Epithelial cell of prostate (primary cell): ENCODE data around the gene PI4KA.

ENCODE experiments used
- DNase-seq: peaks from one replicate; pipeline ENCODE4 v3.0.0-alpha.2; 2011; ENCODE audit warnings: low read depth, low spot score
- H3K27ac ChIP-seq: fragments of 450-650 bp; 2 replicates; pipeline ENCODE4 v1.5.1; 2017; ENCODE audit warnings: mild to moderate bottlenecking

The PI4KA gene

DNA sequence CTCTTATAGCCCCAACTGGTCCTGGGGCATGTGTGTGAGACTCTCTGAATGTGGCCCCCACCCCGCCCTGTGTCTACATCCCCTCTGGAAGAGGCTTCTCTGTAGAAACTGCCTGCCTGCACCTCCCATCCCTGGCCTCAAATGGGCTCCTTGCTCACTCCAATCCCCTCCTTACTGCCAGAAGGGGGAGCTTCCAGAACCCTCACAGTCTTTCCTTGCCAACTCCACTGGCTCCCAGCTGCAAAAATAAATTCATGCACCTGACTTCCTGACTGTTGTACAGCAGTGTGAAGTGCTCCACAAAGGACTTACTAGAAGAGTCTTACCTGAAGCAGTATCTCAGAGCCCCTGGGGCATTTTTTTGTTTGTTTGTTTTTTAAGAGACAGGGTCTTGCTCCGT is 99.9 kb downstream of the PI4KA start:
- H3K27ac ChIP-seq = no peak overlapping the region
- no peak for DNase-seq

GRCh38 chr22:20756846-20757245 is 101.8 kb downstream of the PI4KA start:
- H3K27ac ChIP-seq = no peak overlapping the region
- DNase-seq = no peak

DNA sequence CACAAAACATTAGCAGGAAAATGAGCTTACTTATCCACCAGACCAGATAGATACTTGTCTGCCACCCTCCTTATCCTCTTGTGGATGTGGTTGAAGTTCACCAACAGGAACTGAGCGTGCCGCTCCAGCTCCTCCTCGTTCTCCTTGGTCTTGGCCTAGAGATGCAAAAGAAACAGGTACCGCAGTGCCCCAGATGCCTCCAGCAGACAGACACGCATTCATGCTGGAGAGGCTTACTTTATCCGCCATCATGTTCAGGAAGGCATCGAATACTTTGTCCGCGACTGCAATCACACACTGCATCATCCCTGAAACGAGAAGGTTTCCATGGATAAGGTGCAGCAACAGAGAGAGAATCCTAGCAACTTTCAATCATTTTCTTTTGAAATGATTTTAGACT is 105.7 kb downstream of the PI4KA start:
- H3K27ac ChIP-seq = no peak overlapping the region
- DNase-seq = no peak

- no peak for DNase-seq
- H3K27ac ChIP-seq = no peak overlapping the region
Observed at GRCh38 chr22:20752104-20752741, 106.4 kb downstream of the PI4KA start.

DNA sequence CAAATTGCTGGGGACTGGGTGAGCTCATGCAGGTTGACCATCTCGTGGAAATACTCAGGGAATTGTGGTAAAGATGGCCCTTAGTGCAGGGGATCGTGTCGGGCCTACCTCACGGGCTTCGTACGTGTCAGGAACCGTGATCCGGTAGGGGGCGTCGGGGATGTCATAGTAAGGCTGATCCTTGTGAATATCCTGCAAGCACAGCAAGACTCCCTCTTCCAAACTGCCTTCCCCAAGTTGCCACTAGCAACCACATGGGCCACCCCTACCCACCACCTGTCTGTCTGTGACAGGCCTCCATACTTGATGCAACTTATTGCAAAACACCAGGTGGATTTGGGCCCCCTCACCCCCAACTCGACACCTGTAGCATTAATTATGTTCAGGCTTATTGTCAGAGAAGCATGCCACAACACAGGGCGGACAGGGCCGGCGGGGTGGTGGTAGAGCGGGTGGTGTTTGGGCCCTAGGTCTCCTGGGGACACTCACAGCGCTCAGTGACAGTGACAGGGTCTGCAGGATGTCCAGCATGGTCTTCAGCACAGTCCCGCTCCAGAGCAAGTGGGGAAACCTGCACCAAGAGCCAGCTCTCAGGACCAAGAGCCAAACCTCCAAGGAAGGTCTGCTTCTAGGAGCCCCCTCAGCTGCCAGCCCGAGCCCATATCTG is 107.3 kb downstream of the PI4KA start:
- no peak for DNase-seq
- no peak overlapping the region for H3K27ac ChIP-seq

GRCh38 chr22:20750461-20751184 is 108.0 kb downstream of the PI4KA start:
- no peak overlapping the region for H3K27ac ChIP-seq
- DNase-seq = peak; percentile 48

- no peak overlapping the region for H3K27ac ChIP-seq
- DNase-seq = no peak
Observed at GRCh38 chr22:20749453-20749852, 109.2 kb downstream of the PI4KA start.

GRCh38 chr22:20748731-20749428 is 109.7 kb downstream of the PI4KA start:
- DNase-seq = no peak
- no peak overlapping the region for H3K27ac ChIP-seq

DNA sequence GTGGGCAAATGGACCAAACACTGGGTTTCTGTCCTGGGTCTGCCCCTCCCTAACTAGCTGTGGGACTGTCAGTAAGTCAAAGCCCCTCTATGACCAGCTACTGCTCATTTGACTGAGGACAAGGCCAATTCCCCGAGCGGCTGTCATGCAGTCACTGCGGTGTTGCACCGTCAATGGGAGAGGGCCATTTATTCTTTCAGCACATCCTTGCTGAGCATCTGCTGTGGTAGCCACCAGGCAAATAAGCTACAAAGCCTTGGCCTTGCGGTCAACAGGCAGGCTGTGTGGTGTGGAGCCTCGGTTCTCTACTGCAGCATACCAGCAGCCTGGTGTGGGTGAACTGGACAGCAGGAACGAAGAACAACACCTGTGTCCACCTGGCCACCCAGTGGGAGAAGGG is 110.5 kb downstream of the PI4KA start:
- H3K27ac ChIP-seq = no peak overlapping the region
- DNase-seq = no peak

- H3K27ac ChIP-seq = no peak overlapping the region
- no peak for DNase-seq
Observed at GRCh38 chr22:20747223-20747622, 111.4 kb downstream of the PI4KA start.

DNA sequence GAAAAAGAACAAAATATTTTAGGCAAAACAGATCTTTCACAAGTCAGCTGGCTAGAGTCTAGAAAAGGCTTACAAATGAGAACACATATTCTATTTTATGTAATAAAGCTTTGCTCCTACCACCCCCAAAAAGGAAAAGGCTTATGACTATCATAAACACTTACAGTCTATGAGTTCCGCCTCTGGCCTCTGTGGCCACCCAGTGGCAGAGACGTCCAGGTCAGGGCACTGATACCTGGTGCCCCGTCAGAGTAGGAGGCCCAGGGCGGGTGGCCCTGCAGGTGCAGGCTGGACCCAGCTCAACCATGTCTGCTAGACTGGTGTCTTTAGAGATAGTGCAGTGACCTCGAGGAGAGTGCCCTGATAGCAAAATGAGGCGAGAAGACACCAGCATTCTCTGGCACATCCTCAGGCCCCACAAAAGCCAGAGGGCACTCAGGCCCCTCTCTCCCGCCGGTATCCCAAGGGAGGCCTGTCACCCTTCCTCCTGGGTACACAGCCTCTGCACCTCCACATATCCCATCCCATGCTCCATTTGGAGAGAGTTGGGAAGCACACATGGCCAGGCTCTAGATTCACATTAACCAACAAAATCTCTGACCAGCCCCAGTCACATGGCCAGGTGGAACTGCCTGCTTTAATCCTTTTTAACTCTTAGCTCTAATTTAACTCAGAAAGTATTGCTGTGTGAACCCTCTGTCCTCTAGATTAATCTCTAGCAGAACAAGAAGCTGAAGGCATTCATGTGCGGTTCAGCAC is 112.0 kb downstream of the PI4KA start:
- no peak overlapping the region for H3K27ac ChIP-seq

DNA sequence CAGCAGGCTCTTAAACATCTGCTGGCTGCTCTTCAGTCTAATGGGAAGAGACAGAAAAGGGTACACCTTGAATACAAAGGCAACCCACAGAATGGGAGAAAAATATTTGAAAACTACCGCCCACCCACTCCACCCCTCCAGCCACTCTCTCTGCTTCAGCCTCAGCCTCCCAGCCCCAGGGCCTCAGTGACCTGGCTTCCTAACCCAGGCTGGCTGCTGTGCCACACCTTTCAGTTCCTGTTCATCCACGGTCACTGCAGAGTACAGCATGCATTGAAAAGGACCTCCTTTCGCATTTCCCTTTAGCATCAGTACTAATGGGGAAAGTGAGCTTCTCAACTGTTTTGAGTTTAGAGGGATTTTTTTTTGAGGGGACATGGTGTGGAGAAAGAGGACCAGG is 113.5 kb downstream of the PI4KA start:
- no peak for DNase-seq

More for the DNA sequence above, 112.0 kb downstream of the PI4KA start:
- no peak for DNase-seq

DNA sequence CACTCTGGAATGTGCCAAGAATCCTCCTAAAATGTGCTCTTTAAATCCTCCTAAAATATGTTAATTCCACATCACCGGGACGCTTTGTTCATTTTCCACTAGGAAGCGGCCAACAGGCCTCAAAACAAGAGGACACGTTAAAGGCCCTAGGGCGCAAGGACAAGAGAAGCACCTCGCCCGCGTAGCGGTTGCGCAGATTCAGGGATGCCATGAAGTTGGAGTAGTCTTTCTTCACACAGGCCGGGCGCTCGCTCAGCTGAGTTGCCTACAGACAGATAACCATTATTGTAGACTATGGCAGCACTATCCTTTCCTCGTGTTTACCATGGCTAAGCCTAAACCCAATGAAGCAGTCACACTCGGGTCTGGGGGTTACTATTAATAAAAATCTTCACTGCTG is 114.2 kb downstream of the PI4KA start:
- no peak overlapping the region for H3K27ac ChIP-seq
- no peak for DNase-seq

More for the DNA sequence above, 113.5 kb downstream of the PI4KA start:
- no peak overlapping the region for H3K27ac ChIP-seq

DNA sequence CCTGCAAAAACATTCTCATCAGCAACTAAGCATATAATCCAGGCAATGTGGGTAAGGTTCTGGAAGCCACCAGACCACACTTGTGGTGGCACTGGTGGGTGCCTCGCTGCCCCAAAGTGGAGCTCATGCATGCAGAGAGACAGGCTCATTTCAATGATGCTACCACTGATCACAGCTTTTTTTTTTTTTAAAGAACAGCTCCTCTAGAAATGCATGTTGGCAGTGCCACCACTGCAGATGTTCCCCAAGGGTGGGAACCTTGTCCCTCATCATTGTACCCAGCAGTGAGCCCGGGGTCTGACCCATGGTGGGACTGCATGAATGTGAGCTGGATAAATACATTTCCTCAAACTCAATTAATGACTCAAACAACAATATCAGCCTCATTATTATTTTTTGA is 115.8 kb downstream of the PI4KA start:
- no peak overlapping the region for H3K27ac ChIP-seq
- DNase-seq = no peak

DNA sequence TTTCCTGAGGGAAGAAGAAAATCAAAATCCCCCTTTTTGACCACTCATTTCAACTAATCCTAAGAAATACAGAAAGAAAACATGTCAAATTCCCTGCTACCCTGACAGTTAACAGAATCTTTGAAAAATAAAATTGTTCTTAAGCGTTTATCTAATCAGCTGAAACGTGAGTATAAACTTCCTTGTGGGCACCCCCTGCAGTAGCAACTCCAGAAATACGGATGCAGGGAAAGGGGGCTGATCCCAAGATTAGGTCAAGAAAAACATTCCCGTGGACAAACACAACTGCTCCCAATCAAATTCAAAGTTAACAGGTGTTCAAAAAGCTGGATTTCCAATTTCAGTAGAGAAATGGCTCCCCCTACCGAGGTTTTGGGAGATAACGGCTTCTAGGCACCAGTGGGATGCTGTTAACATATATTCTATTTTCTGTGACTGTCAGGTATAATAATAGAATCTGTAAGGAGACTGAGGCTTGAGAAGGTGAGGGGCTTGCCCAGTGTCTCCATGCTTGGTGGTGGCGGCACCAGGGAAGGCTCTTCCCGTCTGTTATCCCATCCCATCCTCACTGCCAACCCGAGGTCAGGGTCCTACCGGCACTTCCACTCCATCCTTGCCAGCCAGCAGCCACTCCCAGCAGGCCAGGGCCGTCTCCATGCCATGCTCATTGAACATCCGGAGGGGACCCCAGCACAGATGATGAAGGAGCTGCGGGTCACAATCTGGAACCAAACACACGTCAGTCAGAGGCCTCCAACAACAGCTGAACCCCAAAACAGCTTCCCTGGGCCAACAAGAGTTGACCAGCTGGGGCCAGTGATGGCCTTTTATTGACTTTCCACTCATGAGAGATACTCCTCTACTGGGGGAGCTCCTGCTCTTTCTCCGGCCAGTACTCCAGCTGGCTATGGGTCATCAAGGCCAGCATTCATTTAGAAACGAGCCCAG is 116.7 kb downstream of the PI4KA start:
- no peak for DNase-seq
- no peak overlapping the region for H3K27ac ChIP-seq

- DNase-seq = no peak
- H3K27ac ChIP-seq = no peak overlapping the region
Observed at GRCh38 chr22:20741008-20741633, 117.5 kb downstream of the PI4KA start.

DNA sequence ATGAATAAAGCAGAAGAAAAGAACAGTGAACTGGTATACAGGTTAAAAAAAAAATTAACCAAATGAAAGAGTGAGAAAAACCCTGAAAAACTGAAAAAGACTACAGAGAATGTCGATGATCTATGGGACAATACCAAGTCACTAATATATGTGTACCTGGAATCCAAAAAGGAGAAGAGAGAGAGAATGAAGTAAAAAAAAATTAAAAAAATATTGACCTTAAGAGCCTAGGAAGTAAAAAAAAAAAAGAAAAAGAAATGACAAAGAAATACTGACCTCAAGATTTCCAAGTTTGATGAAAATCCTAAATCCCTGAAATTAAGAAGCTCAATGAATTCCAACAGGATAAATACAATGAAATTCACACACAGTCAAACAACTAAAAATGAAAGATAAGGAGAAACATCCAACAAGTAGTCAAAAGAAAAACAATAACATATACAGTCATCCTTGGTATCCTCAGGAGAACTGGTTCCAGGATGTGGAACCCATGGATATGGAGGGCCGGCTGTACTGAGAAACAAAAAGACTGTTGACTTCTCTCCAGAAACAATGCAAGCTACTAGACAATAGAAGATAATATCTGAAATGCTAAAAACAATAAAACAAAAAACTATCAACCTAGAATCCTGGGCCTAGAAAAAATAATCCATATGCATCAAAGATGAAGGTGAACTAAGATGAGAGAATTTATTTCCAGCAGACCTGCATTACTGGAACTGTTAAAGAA is 118.2 kb downstream of the PI4KA start:
- H3K27ac ChIP-seq = no peak overlapping the region

More for the DNA sequence above, 118.2 kb downstream of the PI4KA start:
- no peak for DNase-seq
